ENCODE results near the gene CALN1. TPM values are rescaled to one million over a fixed set of nuclear protein-coding genes. Genes with fewer than 3 reads are reported as not detected.

Gene CALN1
- total and polyA plus RNA-seq, 2 experiments from 2014 or later, result 7.6 to 14.5 TPM

DNA sequence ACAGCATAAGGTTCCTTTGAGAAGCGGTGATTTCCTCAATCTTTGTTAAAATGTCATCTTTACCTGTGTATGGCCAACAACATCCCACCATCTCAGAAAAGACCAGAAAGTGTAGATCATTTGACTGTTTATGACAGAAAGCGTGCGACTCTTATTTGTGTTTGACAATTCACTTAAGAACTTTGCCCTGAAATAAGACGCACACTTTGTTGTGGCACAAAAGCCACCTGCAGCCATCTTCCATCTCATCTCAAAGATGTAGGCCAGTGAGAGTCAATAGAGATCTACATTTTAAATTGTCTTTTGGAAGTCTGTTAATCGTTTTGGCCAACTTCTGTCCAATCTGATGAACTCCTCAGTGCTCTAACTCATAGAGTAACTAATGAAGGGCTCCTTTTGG is 114.0 kb downstream of the CALN1 start:
- DNase-seq (ENCODE audit: low spot score), result no peak
- Histone ChIP-seq H3K79me2 (replicated peaks; ENCODE audit: insufficient read depth) (peaks cover 33% of the 10 kb centered on the region), H2AFZ (no peak overlapping the region), H3K27me3 (ENCODE audit: insufficient read depth) (no peaks in the 10 kb centered on the region), H3K9me2 (ENCODE audit: insufficient read depth) (no peaks in the 10 kb centered on the region), H4K20me1 (replicated peaks; ENCODE audit: insufficient read depth) (no peaks in the 10 kb centered on the region; the same call in 1 of the 2 replicates), H3K4me2 (no peak overlapping the region), H3K4me1 (ENCODE audit: insufficient read depth) (peaks cover 6% of the 10 kb centered on the region), H3K36me3 (ENCODE audit: insufficient read depth) (no peaks in the 10 kb centered on the region), H3F3A (replicated peaks; ENCODE audit: low read depth) (no peaks in the 10 kb centered on the region), H3K4me3 (no peak overlapping the region), H3K27ac (ENCODE audit: low read depth) (no peak overlapping the region)
- H3K4me3 Mint-ChIP-seq, result no peak overlapping the region
- no peak overlapping the region for H3K27ac Mint-ChIP-seq
- peaks cover 14% of the 10 kb centered on the region for H3K4me1 Mint-ChIP-seq
- H3K27me3 Mint-ChIP-seq (ENCODE audit: insufficient read depth, low read depth, poor library complexity), result peaks cover 11% of the 10 kb centered on the region
- TF ChIP-seq EZH2phosphoT487 (IDR thresholded peaks at IDR 0.05; ENCODE audit: unreplicated experiment), result no peak
- no peak for TF ChIP-seq EZH2 (IDR thresholded peaks at IDR 0.05; ENCODE audit: low read depth, unreplicated experiment)
- TF ChIP-seq, protein P1, sequence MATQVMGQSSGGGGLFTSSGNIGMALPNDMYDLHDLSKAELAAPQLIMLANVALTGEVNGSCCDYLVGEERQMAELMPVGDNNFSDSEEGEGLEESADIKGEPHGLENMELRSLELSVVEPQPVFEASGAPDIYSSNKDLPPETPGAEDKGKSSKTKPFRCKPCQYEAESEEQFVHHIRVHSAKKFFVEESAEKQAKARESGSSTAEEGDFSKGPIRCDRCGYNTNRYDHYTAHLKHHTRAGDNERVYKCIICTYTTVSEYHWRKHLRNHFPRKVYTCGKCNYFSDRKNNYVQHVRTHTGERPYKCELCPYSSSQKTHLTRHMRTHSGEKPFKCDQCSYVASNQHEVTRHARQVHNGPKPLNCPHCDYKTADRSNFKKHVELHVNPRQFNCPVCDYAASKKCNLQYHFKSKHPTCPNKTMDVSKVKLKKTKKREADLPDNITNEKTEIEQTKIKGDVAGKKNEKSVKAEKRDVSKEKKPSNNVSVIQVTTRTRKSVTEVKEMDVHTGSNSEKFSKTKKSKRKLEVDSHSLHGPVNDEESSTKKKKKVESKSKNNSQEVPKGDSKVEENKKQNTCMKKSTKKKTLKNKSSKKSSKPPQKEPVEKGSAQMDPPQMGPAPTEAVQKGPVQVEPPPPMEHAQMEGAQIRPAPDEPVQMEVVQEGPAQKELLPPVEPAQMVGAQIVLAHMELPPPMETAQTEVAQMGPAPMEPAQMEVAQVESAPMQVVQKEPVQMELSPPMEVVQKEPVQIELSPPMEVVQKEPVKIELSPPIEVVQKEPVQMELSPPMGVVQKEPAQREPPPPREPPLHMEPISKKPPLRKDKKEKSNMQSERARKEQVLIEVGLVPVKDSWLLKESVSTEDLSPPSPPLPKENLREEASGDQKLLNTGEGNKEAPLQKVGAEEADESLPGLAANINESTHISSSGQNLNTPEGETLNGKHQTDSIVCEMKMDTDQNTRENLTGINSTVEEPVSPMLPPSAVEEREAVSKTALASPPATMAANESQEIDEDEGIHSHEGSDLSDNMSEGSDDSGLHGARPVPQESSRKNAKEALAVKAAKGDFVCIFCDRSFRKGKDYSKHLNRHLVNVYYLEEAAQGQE (IDR thresholded peaks at IDR 0.05; ENCODE audit: unreplicated experiment), result no peak
- no peak for TF ChIP-seq ZNF331 (CRISPR knock-in tag; IDR thresholded peaks at IDR 0.05; ENCODE audit: low read depth)
- peaks cover 6% of the 10 kb centered on the region for H3K36me3 Mint-ChIP-seq (ENCODE audit: low read depth)
- no peaks in the 10 kb centered on the region; the same call in 2 of the 3 replicates for H3K9me3 Mint-ChIP-seq
- no peak for ATAC-seq

- Histone ChIP-seq H3K79me2 (replicated peaks; ENCODE audit: insufficient read depth) (peaks cover 31% of the 10 kb centered on the region), H2AFZ (no peak overlapping the region), H3K4me1 (ENCODE audit: insufficient read depth) (peaks cover 6% of the 10 kb centered on the region), H3K4me2 (no peak overlapping the region), H3K36me3 (ENCODE audit: insufficient read depth) (no peaks in the 10 kb centered on the region), H3K27me3 (ENCODE audit: insufficient read depth) (no peaks in the 10 kb centered on the region), H3K4me3 (no peak overlapping the region), H3F3A (replicated peaks; ENCODE audit: low read depth) (no peaks in the 10 kb centered on the region), H3K9me2 (ENCODE audit: insufficient read depth) (no peaks in the 10 kb centered on the region), H4K20me1 (replicated peaks; ENCODE audit: insufficient read depth) (no peaks in the 10 kb centered on the region; the same call in 1 of the 2 replicates), H3K27ac (ENCODE audit: low read depth) (no peak overlapping the region)
- ATAC-seq (no peak), DNase-seq (ENCODE audit: low spot score) (no peak)
- Mint-ChIP-seq H3K4me3 (no peak overlapping the region), H3K36me3 (ENCODE audit: low read depth) (peaks cover 6% of the 10 kb centered on the region), H3K27ac (no peak overlapping the region), H3K4me1 (peaks cover 14% of the 10 kb centered on the region), H3K27me3 (ENCODE audit: insufficient read depth, low read depth, poor library complexity) (peaks cover 11% of the 10 kb centered on the region), H3K9me3 (no peaks in the 10 kb centered on the region; the same call in 2 of the 3 replicates)
- TF ChIP-seq EZH2phosphoT487 (IDR thresholded peaks at IDR 0.05; ENCODE audit: unreplicated experiment), result no peak
- TF ChIP-seq ZNF114 (CRISPR knock-in tag; IDR thresholded peaks at IDR 0.05), result no peak
- TF ChIP-seq JUNB (IDR thresholded peaks at IDR 0.05; ENCODE audit: unreplicated experiment), result no peak
- TF ChIP-seq NANOG (IDR thresholded peaks at IDR 0.05; ENCODE audit: borderline replicate concordance), result no peak
- TF ChIP-seq, protein P1 (IDR thresholded peaks at IDR 0.05; ENCODE audit: unreplicated experiment), result no peak
- TF ChIP-seq, protein P2, sequence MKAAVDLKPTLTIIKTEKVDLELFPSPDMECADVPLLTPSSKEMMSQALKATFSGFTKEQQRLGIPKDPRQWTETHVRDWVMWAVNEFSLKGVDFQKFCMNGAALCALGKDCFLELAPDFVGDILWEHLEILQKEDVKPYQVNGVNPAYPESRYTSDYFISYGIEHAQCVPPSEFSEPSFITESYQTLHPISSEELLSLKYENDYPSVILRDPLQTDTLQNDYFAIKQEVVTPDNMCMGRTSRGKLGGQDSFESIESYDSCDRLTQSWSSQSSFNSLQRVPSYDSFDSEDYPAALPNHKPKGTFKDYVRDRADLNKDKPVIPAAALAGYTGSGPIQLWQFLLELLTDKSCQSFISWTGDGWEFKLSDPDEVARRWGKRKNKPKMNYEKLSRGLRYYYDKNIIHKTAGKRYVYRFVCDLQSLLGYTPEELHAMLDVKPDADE (IDR thresholded peaks at IDR 0.05), result no peak
- no peak for TF ChIP-seq CREB1 (CRISPR knock-in tag; IDR thresholded peaks at IDR 0.05; ENCODE audit: low read depth)
- no peak for TF ChIP-seq ZNF331 (CRISPR knock-in tag; IDR thresholded peaks at IDR 0.05; ENCODE audit: low read depth)
Measured at GRCh38 chr7:72297636-72298035, 114.5 kb downstream of the CALN1 start.

Data from GM23338 (cell line).